ENCODE data around the gene UBE2Z.

Gene UBE2Z

GRCh38 chr17:48892940-48893645 is 15.1 kb upstream of the UBE2Z start (continued):
- TF ChIP-seq ZNF350 (tag by site-specific recombination; IDR thresholded peaks at IDR 0.05), result no peak
- 0 out of 2 replicates have a peak, but pooled peaks have one; percentile 16 for TF ChIP-seq KLF1 (tag by site-specific recombination; IDR thresholded peaks at IDR 0.05)
- no peak for TF ChIP-seq MYNN (tag by site-specific recombination; IDR thresholded peaks at IDR 0.05; ENCODE audit: borderline replicate concordance)
- TF ChIP-seq ZBTB11 (tag by site-specific recombination; conservative IDR thresholded peaks at IDR 0.05; ENCODE audit: low read depth), result peak; percentile 57; the same call in 1 of the 2 replicates
- TF ChIP-seq ZNF18 (tag by site-specific recombination; IDR thresholded peaks at IDR 0.05), result no peak
- TF ChIP-seq, protein P1, sequence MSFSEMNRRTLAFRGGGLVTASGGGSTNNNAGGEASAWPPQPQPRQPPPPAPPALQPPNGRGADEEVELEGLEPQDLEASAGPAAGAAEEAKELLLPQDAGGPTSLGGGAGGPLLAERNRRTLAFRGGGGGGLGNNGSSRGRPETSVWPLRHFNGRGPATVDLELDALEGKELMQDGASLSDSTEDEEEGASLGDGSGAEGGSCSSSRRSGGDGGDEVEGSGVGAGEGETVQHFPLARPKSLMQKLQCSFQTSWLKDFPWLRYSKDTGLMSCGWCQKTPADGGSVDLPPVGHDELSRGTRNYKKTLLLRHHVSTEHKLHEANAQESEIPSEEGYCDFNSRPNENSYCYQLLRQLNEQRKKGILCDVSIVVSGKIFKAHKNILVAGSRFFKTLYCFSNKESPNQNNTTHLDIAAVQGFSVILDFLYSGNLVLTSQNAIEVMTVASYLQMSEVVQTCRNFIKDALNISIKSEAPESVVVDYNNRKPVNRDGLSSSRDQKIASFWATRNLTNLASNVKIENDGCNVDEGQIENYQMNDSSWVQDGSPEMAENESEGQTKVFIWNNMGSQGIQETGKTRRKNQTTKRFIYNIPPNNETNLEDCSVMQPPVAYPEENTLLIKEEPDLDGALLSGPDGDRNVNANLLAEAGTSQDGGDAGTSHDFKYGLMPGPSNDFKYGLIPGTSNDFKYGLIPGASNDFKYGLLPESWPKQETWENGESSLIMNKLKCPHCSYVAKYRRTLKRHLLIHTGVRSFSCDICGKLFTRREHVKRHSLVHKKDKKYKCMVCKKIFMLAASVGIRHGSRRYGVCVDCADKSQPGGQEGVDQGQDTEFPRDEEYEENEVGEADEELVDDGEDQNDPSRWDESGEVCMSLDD (tag by site-specific recombination; IDR thresholded peaks at IDR 0.05), result peak; percentile 19; the same call in 1 of the 2 replicates
- TF ChIP-seq ZSCAN4 (tag by site-specific recombination; IDR thresholded peaks at IDR 0.05), result peak; percentile 35; the same call in 1 of the 2 replicates
- TF ChIP-seq ZNF335 (tag by site-specific recombination; conservative IDR thresholded peaks at IDR 0.05), result peak; percentile 55
- TF ChIP-seq, protein P2, sequence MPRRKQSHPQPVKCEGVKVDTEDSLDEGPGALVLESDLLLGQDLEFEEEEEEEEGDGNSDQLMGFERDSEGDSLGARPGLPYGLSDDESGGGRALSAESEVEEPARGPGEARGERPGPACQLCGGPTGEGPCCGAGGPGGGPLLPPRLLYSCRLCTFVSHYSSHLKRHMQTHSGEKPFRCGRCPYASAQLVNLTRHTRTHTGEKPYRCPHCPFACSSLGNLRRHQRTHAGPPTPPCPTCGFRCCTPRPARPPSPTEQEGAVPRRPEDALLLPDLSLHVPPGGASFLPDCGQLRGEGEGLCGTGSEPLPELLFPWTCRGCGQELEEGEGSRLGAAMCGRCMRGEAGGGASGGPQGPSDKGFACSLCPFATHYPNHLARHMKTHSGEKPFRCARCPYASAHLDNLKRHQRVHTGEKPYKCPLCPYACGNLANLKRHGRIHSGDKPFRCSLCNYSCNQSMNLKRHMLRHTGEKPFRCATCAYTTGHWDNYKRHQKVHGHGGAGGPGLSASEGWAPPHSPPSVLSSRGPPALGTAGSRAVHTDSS (tag by site-specific recombination; IDR thresholded peaks at IDR 0.05), result no peak
- no peak for TF ChIP-seq ZNF830 (tag by site-specific recombination; IDR thresholded peaks at IDR 0.05; ENCODE audit: low read depth)
- 0 out of 2 replicates have a peak, but pooled peaks have one; percentile 50 for TF ChIP-seq ZFP69B (tag by site-specific recombination; IDR thresholded peaks at IDR 0.05)
- no peak for TF ChIP-seq PRDM1 (tag by site-specific recombination; IDR thresholded peaks at IDR 0.05)
- TF ChIP-seq, protein P3, sequence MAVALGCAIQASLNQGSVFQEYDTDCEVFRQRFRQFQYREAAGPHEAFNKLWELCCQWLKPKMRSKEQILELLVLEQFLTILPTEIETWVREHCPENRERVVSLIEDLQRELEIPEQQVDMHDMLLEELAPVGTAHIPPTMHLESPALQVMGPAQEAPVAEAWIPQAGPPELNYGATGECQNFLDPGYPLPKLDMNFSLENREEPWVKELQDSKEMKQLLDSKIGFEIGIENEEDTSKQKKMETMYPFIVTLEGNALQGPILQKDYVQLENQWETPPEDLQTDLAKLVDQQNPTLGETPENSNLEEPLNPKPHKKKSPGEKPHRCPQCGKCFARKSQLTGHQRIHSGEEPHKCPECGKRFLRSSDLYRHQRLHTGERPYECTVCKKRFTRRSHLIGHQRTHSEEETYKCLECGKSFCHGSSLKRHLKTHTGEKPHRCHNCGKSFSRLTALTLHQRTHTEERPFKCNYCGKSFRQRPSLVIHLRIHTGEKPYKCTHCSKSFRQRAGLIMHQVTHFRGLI (tag by site-specific recombination; IDR thresholded peaks at IDR 0.05), result no peak
- no peak for TF ChIP-seq ZBTB7A (tag by site-specific recombination; IDR thresholded peaks at IDR 0.05; ENCODE audit: low read depth)
- 0 out of 2 replicates have a peak, but pooled peaks have one; percentile 33 for TF ChIP-seq ZNF843 (tag by site-specific recombination; IDR thresholded peaks at IDR 0.05)
- TF ChIP-seq EGR2 (tag by site-specific recombination; IDR thresholded peaks at IDR 0.05; ENCODE audit: low read depth), result no peak
- no peak for TF ChIP-seq ZNF837 (tag by site-specific recombination; IDR thresholded peaks at IDR 0.05)
- peak; percentile 14; the same call in 1 of the 2 replicates for TF ChIP-seq ZNF341 (tag by site-specific recombination; IDR thresholded peaks at IDR 0.05; ENCODE audit: low read depth)
- TF ChIP-seq YY1 (tag by site-specific recombination; IDR thresholded peaks at IDR 0.05), result no peak
- TF ChIP-seq OVOL3 (tag by site-specific recombination; IDR thresholded peaks at IDR 0.05), result no peak
- TF ChIP-seq YY2 (tag by site-specific recombination; IDR thresholded peaks at IDR 0.05), result 0 out of 2 replicates have a peak, but pooled peaks have one; percentile 36
- TF ChIP-seq ZNF280C (tag by site-specific recombination; IDR thresholded peaks at IDR 0.05), result no peak
- TF ChIP-seq ZNF626 (tag by site-specific recombination; IDR thresholded peaks at IDR 0.05), result no peak
- no peak for TF ChIP-seq ZNF404 (tag by site-specific recombination; IDR thresholded peaks at IDR 0.05)

Measured in HEK293 (cell line).